Measurements from ENCODE around the gene LDLRAD4.
A peak's percentile ranks its signal among the peaks of the same experiment; 100 is the strongest.

Gene LDLRAD4

DNA sequence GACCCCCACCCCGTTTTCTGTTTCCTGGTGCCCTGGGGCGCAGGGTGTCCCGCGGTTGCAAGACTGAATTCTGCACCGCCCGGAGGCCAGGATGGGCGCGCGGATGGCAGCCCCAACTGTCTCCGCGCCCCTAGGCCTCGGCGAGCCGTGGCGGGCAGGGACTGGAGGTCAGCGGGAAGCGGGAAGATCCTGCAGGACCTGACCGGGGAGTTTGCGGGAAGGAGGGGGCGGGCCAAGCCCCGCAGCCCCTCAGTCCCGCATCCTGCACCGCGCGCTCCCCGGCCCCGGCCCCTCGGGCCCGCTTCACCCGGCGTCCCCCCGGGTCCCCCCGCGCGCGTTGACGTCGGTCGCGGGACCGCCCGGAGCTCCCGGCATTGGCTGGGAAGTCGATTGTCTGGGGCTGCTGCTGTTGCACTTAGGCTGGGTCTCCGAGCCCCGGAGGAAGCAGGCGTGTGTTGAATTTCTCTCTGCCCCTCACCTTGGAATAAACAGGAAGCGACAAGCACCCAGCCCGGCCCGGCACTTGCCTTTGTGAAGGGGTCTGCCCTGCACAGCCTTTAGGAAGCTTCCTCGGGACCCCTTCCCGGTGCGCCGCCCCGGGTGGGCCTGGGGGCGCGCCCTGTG is at the start of gene LDLRAD4:
Gene LDLRAD4, plus strand, starts transcription at position 393 of the 624 bp plus-strand sequence.
- DNase-seq = peak; percentile 78

DNA sequence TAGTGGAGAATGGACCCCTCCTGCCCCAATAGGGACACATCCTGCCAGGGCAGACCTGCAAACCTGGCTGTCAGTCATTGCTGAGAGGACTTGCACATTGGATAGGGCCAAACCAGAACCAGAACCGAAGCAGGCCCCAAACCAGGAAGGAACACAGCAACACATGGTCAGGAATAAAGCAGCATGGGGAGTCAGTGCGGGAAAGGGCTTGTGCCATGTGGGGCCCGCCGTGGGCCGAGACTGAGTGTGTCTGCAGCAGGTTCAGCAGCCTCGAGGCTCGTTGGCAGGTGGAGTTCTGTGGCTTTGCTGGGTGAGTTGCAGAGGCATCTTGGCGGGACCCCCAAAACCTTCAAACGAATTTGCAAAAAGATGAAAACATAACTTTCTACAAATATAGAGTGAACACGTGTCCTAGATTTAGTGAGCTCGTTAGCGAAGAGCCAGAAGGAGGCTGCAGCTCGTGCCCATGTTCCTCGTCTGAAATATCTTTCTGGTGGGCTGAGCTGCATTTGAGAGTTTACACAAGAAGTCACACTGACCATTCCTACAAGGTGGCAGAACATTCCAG is 44.9 kb upstream of the LDLRAD4 start:
- no peak for DNase-seq

DNA sequence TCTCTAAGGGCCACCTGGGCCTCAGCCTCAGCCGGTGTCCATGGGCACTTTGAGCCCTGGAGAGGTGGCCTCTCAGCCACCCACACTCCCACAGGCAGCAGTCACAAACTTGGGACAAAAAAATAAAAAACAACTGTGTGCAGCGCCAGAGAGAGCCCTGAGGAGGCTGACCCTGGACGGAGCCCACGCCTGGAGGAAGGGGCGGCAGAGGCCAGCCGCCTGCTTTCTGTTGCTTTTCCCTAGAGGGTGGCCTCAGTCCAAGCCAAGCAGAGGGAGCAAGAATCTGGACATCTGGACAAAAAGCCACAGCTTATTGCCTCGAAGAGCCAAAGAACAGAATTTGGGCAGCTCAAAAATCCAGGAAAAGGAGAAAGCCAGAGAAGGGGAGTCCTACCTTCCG is 43.3 kb upstream of the LDLRAD4 start:
- no peak for DNase-seq

- no peak for DNase-seq
Observed at GRCh38 chr18:13175754-13176210, 42.8 kb upstream of the LDLRAD4 start.

GRCh38 chr18:13176847-13177246 is 41.7 kb upstream of the LDLRAD4 start:
- DNase-seq = no peak

- DNase-seq = no peak
Observed at GRCh38 chr18:13178197-13178596, 40.4 kb upstream of the LDLRAD4 start.

DNA sequence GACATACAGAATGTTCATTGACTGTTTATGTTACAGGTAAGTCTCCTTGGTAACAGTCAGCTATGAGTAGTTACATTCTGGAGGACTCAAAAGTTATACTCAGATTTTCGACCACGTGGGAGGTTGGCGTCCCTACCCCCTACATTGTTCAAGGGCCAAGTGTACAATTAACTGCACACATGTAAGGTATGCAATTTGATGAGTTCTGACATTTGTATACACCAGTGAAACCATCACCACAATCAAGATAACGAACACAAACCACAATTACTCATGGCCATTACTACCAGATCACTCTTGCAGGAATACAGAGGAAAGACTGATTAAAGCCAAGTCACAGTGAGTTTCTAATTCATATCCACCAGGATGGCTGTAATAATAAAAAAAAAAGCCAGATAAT is 39.6 kb upstream of the LDLRAD4 start:
- no peak for DNase-seq

DNA sequence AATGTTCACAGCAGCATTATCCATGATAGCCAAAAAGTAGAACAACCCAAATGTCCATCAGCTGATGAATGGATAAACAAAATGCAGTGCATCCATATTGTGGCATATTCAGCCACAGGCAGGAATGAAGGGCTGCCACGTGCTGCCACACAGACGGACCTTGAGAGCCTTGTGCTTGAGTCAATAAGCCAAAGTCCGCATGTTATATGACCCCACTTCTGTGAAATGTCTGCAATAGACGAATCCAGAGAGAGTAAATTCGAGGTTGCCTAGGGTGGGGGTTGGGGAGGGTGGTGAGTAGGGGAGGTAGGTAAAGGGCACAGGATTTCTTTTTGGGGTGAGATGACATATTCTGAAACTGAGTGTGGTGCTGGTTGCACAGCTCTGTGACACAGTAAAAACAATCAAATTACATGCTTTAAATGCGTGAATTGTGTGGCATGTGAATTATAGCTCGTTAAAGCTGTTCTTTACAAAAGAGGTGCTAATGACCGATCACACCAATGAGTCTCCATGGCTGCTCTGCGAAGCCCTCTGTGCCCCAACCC is 38.9 kb upstream of the LDLRAD4 start:
- DNase-seq = no peak

GRCh38 chr18:13180614-13181375 is 37.8 kb upstream of the LDLRAD4 start:
- DNase-seq = no peak

GRCh38 chr18:13181765-13182164 is 36.8 kb upstream of the LDLRAD4 start:
- no peak for DNase-seq

DNA sequence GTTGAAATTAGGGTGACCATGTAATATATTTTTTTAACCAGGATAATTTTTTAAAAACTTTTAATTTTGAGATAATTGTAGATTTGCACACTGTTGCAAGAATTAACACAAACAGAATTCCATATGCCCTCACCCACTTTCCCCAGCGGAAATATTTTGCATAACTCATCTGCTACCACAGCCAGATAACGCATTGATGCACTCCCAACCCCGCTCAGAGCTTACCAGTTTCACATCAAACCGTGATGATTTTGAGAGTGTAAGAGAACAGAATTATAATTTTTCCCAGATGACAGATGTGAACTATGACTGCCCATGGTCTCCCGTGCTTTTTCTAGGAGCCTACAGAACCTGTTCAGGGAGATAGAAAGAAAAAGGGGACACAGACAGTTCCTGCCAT is 35.2 kb upstream of the LDLRAD4 start:
- DNase-seq = no peak

DNA sequence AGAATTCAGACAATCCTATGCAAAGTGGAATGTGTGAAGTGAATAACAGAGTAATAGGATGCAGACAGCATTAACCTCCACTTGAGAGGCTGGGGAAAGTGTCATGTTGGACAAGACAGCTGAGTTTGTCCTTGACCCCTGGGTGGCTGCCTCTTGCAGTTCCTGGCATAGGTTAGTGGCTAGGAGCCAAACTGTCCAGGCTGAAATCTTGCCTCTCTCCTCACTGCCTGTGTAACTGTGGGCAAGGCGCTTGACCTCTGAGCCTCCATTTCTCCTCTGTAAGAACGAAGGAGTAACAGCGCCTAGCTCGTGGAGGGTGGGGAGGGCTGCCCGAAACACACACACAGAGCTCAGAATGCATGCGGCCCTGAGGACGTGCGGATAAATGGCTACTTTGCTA is 34.8 kb upstream of the LDLRAD4 start:
- no peak for DNase-seq

- no peak for DNase-seq
Observed at GRCh38 chr18:13184396-13184795, 34.2 kb upstream of the LDLRAD4 start.

DNA sequence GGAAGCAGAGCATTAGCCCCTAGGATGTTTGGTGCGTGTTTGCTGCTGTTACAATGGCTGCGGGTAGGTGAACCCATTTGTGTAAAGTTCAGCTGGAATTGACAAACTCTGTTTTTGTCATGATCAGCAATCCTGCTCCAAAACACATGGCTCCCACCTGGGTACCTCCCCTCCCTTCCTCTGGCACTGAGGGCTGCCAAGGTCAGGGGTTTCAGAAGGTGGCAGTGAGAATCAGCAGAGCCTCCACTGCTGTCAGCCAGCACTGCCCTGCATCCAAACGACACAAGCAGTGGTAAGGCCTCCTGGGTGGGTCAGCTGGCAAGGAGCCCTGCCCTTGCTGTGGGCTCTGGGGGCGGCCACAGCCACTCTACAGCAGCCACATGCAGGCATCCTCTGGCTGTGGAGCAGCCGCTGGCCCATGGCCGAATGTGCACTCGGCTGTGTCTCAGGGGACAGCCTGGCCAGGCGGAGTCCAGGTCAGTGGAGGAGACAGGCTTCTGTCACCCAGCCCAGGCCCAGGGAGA is 32.8 kb upstream of the LDLRAD4 start:
- no peak for DNase-seq

DNA sequence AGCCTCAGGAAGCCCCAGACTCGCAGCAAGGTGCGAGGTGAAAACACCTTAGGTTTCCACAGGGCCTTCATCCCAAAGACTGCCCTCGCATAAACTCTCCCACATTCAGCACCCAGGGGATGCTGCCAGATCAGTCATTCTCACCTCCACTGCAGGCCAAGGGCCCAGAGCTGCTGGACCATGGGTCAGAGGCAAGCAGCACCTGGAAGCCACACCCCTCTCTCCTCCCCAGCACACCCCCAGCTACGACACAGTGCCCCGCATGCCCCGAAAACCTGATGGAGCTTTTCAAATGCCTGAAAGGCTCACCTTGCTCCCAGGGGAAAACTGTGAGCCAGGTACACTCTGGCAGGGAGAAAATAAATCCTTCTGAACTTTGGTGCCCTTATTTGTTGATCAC is 31.9 kb upstream of the LDLRAD4 start:
- DNase-seq = no peak

- no peak for DNase-seq
Observed at GRCh38 chr18:13187498-13187897, 31.1 kb upstream of the LDLRAD4 start.

DNA sequence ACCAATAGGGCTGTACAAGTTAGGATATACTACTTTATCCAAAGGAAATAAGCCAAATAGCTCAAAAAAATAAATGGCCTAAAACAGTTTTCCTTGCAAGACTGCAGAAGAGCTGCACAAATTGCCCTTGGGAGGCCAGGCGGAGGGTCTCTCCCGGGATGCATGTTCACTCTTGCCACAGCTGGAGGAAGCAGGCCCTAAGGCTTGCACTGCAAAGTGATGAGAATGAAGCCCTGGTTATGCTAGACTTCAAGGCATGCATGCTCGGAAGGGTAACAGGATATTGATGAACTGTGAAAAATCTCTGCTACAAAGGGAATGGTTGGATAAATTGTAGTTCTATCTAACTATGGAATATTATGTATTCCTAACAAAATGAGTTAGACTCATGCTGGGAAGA is 27.5 kb upstream of the LDLRAD4 start:
- DNase-seq = no peak

GRCh38 chr18:13191779-13192178 is 26.8 kb upstream of the LDLRAD4 start:
- DNase-seq = no peak

DNA sequence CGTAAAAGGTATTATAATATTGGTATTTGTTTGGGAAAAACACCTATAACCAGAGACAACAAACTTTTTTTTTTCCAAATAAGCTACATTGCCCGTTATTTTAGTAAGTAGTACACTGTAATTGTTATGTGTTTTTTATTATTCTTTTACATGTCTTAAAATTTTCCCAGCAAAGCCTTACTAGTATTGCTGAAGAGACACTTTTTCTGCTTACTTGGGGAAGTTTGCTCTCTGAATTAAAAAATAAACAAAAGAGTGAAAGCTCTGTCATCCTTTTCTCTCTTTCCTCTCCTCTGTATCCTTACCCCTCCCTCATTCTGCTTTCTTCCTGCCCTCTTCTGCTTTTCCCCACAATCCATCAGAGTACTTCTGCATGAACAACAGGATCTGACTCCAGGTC is 25.6 kb upstream of the LDLRAD4 start:
- DNase-seq = no peak

GRCh38 chr18:13194239-13194638 is 24.3 kb upstream of the LDLRAD4 start:
- DNase-seq = no peak

DNA sequence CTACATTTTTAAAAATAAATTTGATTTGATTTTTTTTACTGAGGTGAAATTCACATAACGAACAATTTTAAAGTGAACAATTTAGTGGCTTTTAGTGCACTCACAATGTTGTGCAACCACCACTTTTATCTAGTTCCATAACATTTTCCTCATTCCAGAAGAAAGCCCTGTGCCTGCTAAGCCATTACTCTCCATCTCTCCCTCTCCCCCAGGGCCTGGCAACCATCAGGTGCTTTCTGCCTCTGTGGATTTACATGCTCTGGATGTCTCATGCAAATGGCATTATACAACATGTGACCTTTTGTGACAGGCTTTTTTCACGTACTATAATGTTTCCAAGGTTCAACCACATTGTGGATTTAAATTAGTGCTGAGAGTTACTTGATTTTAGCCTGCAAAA is 19.9 kb upstream of the LDLRAD4 start:
- DNase-seq = no peak

DNA sequence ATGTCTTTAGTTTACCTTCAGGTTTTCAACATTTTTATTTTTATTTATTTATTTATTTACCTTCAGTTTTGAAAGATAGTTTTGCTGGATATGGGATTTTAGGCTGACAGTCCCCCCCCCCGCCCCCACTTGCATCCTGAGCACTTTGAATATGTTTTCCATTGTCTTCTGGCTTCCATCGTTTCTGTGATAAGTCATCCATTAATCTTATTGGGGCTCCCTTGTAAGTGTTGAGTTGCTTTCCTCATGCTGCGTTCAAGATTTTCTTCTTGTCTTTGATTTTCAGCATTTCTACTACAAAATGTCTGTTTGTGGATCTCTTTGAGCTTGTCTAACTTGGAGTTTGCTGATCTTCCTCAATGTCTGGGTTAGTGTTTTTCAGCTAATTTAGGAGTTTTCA is 19.4 kb upstream of the LDLRAD4 start:
- DNase-seq = no peak

DNA sequence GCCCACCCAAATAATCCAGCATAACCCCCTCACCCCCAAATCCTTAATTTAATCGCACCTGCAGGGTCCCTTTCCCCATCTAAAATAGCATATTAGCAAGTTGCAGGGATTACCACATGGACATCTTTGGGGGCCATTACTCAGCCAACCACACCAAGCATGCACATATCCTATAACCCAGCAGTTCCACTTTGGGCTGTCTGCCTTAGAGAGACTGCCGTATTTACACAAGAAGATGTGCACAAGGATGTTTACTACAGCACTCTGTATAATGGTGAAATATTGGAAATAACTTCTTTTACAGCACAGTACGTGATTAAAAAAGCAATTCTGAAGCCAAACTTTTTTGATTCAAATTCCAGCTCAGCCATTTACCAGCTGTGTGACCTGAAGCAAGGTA is 17.3 kb upstream of the LDLRAD4 start:
- DNase-seq = no peak

- no peak for DNase-seq
Observed at GRCh38 chr18:13202571-13202970, 16.0 kb upstream of the LDLRAD4 start.

All from right forelimb (tissue), 1 donor.